Panc1 (cell line): ENCODE measurements around the gene ZCCHC24. TPM values are rescaled to one million over a fixed set of nuclear protein-coding genes. Genes with fewer than 3 reads are reported as not detected.

Experiments
- ATAC-seq: fragments of 200-7000 bp; cut with Tn5 transposase; 2 replicates; pipeline ENCODE4 v1.9.1; 2020; ENCODE audit warnings: mild to moderate bottlenecking, moderate library complexity
- BruUV-seq: library from RNA; stranded (reverse); fragments of 400-500 nt; replicated peaks from 2 replicates; lab custom pipeline; 2021; lab: Mats Ljungman, UMichigan
- CTCF ChIA-PET: fragments of 300-600 bp; sonication (Branson Sonifier 250); formaldehyde crosslinking; loops from one replicate; lab custom pipeline; 2022; ENCODE audit warnings: antibody characterized with exemption; lab: Charles Lee
- POLR2A ChIA-PET: fragments of 300-600 bp; sonication (Branson Sonifier 250); formaldehyde crosslinking; loops from one replicate; lab custom pipeline; 2022; ENCODE audit warnings: antibody characterized with exemption; lab: Charles Lee
- DNase-seq: peaks from one replicate; pipeline ENCODE4 v3.0.0-alpha.2; 2010; ENCODE audit warnings: low read depth, low spot score
- H3K27ac ChIP-seq: 2 replicates; pipeline ENCODE4 v1.5.1; 2011; ENCODE audit warnings: mild to moderate bottlenecking, low read length, inconsistent platforms
- H3K27me3 ChIP-seq: fragments of 200-500 bp; sonication (Bioruptor generic); 2 replicates; pipeline ENCODE4 v1.6.0; 2014; ENCODE audit warnings: low read length, inconsistent platforms; ENCODE audit not compliant: control insufficient read depth, insufficient read depth
- H3K36me3 ChIP-seq: fragments of 200-500 bp; sonication (Bioruptor generic); 2 replicates; pipeline ENCODE4 v1.5.1; 2014; ENCODE audit warnings: inconsistent platforms, mild to moderate bottlenecking, low read length, moderate library complexity; ENCODE audit not compliant: control insufficient read depth, insufficient read depth
- H3K4me1 ChIP-seq: 2 replicates; pipeline ENCODE4 v1.5.1; 2011; ENCODE audit warnings: inconsistent platforms, mild to moderate bottlenecking, low read length, moderate library complexity; ENCODE audit not compliant: control insufficient read depth, insufficient read depth
- H3K4me3 ChIP-seq, 2 experiments: 2 replicates each; pipeline ENCODE4 v1.5.1; 2011 to 2012; ENCODE audit warnings: low read depth in 2 of 2, low read length in 2 of 2, mild to moderate bottlenecking in 2 of 2, inconsistent platforms in 1 of 2, moderate library complexity in 1 of 2
- H3K9me3 ChIP-seq: fragments of 200-500 bp; sonication (Bioruptor generic); 2 replicates; pipeline ENCODE4 v1.5.1; 2014; ENCODE audit warnings: low read depth, mild to moderate bottlenecking, inconsistent platforms, low read length, moderate library complexity; ENCODE audit not compliant: control insufficient read depth, insufficient read depth
- CTCF ChIP-seq: fragments of 450-650 bp; IDR thresholded peaks from 2 replicates; pipeline ENCODE4 v1.5.1; 2017; ENCODE audit warnings: mild to moderate bottlenecking
- POLR2AphosphoS5 ChIP-seq: IDR thresholded peaks from 2 replicates; pipeline ENCODE4 v1.6.1; 2012; ENCODE audit warnings: mild to moderate bottlenecking, low read depth, low read length, moderate library complexity
- REST ChIP-seq, 2 experiments: IDR thresholded peaks; 2 replicates each; pipeline ENCODE4 v1.6.1; 2011 to 2012; ENCODE audit warnings: low read depth in 2 of 2, control low read depth in 1 of 2, low read length in 1 of 2, mild to moderate bottlenecking in 1 of 2, moderate library complexity in 1 of 2; ENCODE audit not compliant: insufficient read depth in 1 of 2
- SIN3A ChIP-seq: IDR thresholded peaks from 2 replicates; pipeline ENCODE4 v1.6.1; 2012; ENCODE audit warnings: low read depth, mild to moderate bottlenecking, low read length, moderate library complexity, borderline replicate concordance; ENCODE audit not compliant: insufficient read depth
- TCF7L2 ChIP-seq: IDR thresholded peaks from 2 replicates; pipeline ENCODE4 v1.6.1; 2011; ENCODE audit warnings: mild to moderate bottlenecking, low read depth, low read length, inconsistent platforms
- in situ Hi-C: cut with HindIII; loops from 2 replicates; pipeline ENCODE4 v1.10.0; 2016; ENCODE audit warnings: low sequenced_read_pairs, low pct_unique_long_range_greater_than_20kb
- intact Hi-C: fragments of 100-400 bp; cut with micrococcal nuclease; formaldehyde crosslinking; loops from one replicate; pipeline ENCODE4 v1.10.0; 2022; ENCODE audit not compliant: unreplicated experiment
- total RNA-seq: library from RNA; stranded (reverse); gene quantifications from one replicate; pipeline ENCODE4 v1.2.1, GENCODE V29; 2021; ENCODE audit not compliant: unreplicated experiment

Gene ZCCHC24
- total RNA-seq, 1 experiment from 2014 or later = 7.8 TPM

- Histone ChIP-seq H3K9me3 (no peaks in the 10 kb centered on the region), H3K4me1 (peaks cover 8% of the 10 kb centered on the region), H3K36me3 (no peaks in the 10 kb centered on the region), H3K27ac (no peak overlapping the region), H3K27me3 (no peaks in the 10 kb centered on the region), H3K4me3 (no peak overlapping the region)
- TF ChIP-seq SIN3A (no peak), REST (IDR thresholded peaks at IDR 0.05; ENCODE audit: insufficient read depth in 1 of 2, low read depth in 2 of 2, low read length in 1 of 2) (no peak), POLR2AphosphoS5 (no peak), TCF7L2 (no peak), CTCF (no peak)
- ATAC-seq = no peak
- DNase-seq = no peak
- CTCF ChIA-PET = no interaction called here
- no TSS peak for BruUV-seq
- intact Hi-C loops (no loop called here), in situ Hi-C loops (no loop called here)
- POLR2A ChIA-PET = no interaction called here
Measured at GRCh38 chr10:79437111-79437814, 8.2 kb downstream of the ZCCHC24 start.

- H3K4me1 ChIP-seq = peaks cover 8% of the 10 kb centered on the region
- CTCF ChIA-PET = no interaction called here
- POLR2A ChIA-PET = no interaction called here
- in situ Hi-C loops = no loop called here
- H3K4me3 ChIP-seq = no peak overlapping the region
- BruUV-seq = no TSS peak
- no peaks in the 10 kb centered on the region for H3K27me3 ChIP-seq
- no peak for DNase-seq
- H3K36me3 ChIP-seq = no peaks in the 10 kb centered on the region
- H3K9me3 ChIP-seq = no peaks in the 10 kb centered on the region
- intact Hi-C loops = no loop called here
- no peak for TF ChIP-seq REST (IDR thresholded peaks at IDR 0.05; ENCODE audit: insufficient read depth in 1 of 2, low read depth in 2 of 2, low read length in 1 of 2)
- no peak for TF ChIP-seq POLR2AphosphoS5
- no peak for TF ChIP-seq TCF7L2
- no peak for TF ChIP-seq CTCF
- TF ChIP-seq SIN3A = no peak
- no peak overlapping the region for H3K27ac ChIP-seq
- ATAC-seq = no peak
Measured at GRCh38 chr10:79436850-79437103, 8.6 kb downstream of the ZCCHC24 start.
